Breast epithelium (tissue), 3 donors: ENCODE measurements around the gene AKR1C1.

Experiments used
- POLR2A ChIP-seq: fragments of 450-650 bp; IDR thresholded peaks from one replicate; pipeline ENCODE4 v1.6.1; 2016; ENCODE audit warnings: antibody characterized with exemption, mild to moderate bottlenecking, moderate library complexity
- POLR2AphosphoS5 ChIP-seq, 3 donors: sonication (generic); formaldehyde crosslinking; IDR thresholded peaks; one replicate each; pipeline ENCODE4 v1.6.1; 2017; ENCODE audit warnings: antibody characterized with exemption in 3 of 3
- TF ChIP-seq, protein P1 (sequence below), 3 donors: fragments of 450-650 bp; IDR thresholded peaks; one replicate each; pipeline ENCODE4 v1.5.1; 2016 to 2017; ENCODE audit warnings: antibody characterized with exemption in 3 of 3, mild to moderate bottlenecking in 3 of 3, moderate library complexity in 3 of 3

DNA sequence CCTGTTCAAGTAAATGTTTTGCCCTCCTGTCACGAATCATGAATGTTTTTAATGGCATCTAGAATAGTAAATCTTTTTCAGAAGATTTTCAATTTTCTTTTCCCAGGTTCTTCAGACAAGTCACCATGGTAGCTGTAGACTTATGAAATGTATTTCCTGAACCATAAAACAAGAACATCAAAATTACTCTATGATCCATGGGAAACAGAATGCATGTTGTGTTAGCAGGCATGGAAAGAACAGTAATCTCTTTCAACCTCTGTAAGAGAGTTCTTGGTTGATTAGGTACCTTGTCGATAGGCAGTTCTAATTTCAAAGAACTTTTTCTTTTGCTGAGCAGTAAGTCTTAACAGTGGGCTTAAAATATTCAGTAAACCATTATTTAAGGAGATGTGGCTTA, 17.6 kb downstream of the AKR1C1 start:
- TF ChIP-seq, protein P1, sequence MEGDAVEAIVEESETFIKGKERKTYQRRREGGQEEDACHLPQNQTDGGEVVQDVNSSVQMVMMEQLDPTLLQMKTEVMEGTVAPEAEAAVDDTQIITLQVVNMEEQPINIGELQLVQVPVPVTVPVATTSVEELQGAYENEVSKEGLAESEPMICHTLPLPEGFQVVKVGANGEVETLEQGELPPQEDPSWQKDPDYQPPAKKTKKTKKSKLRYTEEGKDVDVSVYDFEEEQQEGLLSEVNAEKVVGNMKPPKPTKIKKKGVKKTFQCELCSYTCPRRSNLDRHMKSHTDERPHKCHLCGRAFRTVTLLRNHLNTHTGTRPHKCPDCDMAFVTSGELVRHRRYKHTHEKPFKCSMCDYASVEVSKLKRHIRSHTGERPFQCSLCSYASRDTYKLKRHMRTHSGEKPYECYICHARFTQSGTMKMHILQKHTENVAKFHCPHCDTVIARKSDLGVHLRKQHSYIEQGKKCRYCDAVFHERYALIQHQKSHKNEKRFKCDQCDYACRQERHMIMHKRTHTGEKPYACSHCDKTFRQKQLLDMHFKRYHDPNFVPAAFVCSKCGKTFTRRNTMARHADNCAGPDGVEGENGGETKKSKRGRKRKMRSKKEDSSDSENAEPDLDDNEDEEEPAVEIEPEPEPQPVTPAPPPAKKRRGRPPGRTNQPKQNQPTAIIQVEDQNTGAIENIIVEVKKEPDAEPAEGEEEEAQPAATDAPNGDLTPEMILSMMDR (IDR thresholded peaks at IDR 0.05): no peak
- TF ChIP-seq POLR2AphosphoS5 (IDR thresholded peaks at IDR 0.05) (no peak), POLR2A (no peak)
